Activated CD8-positive, alpha-beta T cell treated with anti-CD3 and anti-CD28 coated beads, Interleukin-2, amount 10 ng/mL, durations not matched to agents 7 days and 5 days (primary cell): Measurements from ENCODE around the gene DRAXIN. TPM values are rescaled to one million over a fixed set of nuclear protein-coding genes. Genes with fewer than 3 reads are reported as not detected.

ENCODE experiments used
- ATAC-seq: fragments of 150-1000 bp; cut with Tn5 transposase; one replicate; pipeline ENCODE4 v1.10.0; 2021; ENCODE audit warnings: moderate library complexity
- CTCF ChIA-PET: fragments of 350-600 bp; sonication (Branson Sonifier 250); formaldehyde crosslinking; loops from one replicate; lab custom pipeline; 2021; ENCODE audit warnings: antibody characterized with exemption; lab: Charles Lee
- POLR2A ChIA-PET: fragments of 350-600 bp; sonication (Branson Sonifier 250); formaldehyde crosslinking; loops from one replicate; lab custom pipeline; 2021; ENCODE audit warnings: antibody characterized with exemption; lab: Charles Lee
- DNase-seq: peaks from one replicate; pipeline ENCODE4 v3.0.0-alpha.2; 2020
- H3K27ac Mint-ChIP-seq: one replicate; pipeline ENCODE4 v1.8.0; 2021; ENCODE audit warnings: mild to moderate bottlenecking, mixed read lengths
- H3K27me3 Mint-ChIP-seq: one replicate; pipeline ENCODE4 v1.8.0; 2021; ENCODE audit warnings: low read depth, mixed read lengths
- H3K36me3 Mint-ChIP-seq: one replicate; pipeline ENCODE4 v1.8.0; 2021; ENCODE audit warnings: low read depth, mixed read lengths
- H3K4me1 Mint-ChIP-seq: one replicate; pipeline ENCODE4 v1.8.0; 2021; ENCODE audit warnings: low read depth, mixed read lengths
- H3K4me3 Mint-ChIP-seq: one replicate; pipeline ENCODE4 v1.8.0; 2021; ENCODE audit warnings: mild to moderate bottlenecking, mixed read lengths
- H3K9me3 Mint-ChIP-seq: one replicate; pipeline ENCODE4 v1.8.0; 2022; ENCODE audit warnings: mixed read lengths; ENCODE audit not compliant: insufficient read depth
- total RNA-seq, 2 experiments: library from RNA; stranded (reverse); gene quantifications; one replicate each; pipeline ENCODE4 v1.2.3, GENCODE V29; 2021

Gene DRAXIN
- total RNA-seq, 2 experiments from 2014 or later, result 7.1 to 7.7 TPM

- no peak overlapping the region for H3K4me3 Mint-ChIP-seq
- H3K27ac Mint-ChIP-seq, result no peak overlapping the region
- ATAC-seq, result no peak
- DNase-seq, result no peak
- H3K27me3 Mint-ChIP-seq, result peaks cover 24% of the 10 kb centered on the region
- H3K9me3 Mint-ChIP-seq, result no peaks in the 10 kb centered on the region
- ChIA-PET POLR2A (no interaction called here), CTCF (no interaction called here)
- peaks cover 19% of the 10 kb centered on the region for H3K4me1 Mint-ChIP-seq
- no peaks in the 10 kb centered on the region for H3K36me3 Mint-ChIP-seq
Measured at GRCh38 chr1:11701981-11702803, 10.7 kb downstream of the DRAXIN start.

GRCh38 chr1:11703357-11704193, 12.1 kb downstream of the DRAXIN start:
- no peak overlapping the region for H3K27ac Mint-ChIP-seq
- no peaks in the 10 kb centered on the region for H3K9me3 Mint-ChIP-seq
- DNase-seq (no peak), ATAC-seq (no peak)
- H3K4me3 Mint-ChIP-seq, result no peak overlapping the region
- peaks cover 2% of the 10 kb centered on the region for H3K36me3 Mint-ChIP-seq
- peaks cover 21% of the 10 kb centered on the region for H3K27me3 Mint-ChIP-seq
- ChIA-PET POLR2A (no interaction called here), CTCF (interaction anchor here (2.1 kb wide), 1 partner anchor 12 kb away, joined by 9 read pairs; no protein-coding TSS in a partner anchor)
- peaks cover 11% of the 10 kb centered on the region for H3K4me1 Mint-ChIP-seq

- CTCF ChIA-PET, result interaction anchor here (2.1 kb wide), 1 partner anchor 11 kb away, joined by 9 read pairs; no protein-coding TSS in a partner anchor
- peaks cover 2% of the 10 kb centered on the region for H3K36me3 Mint-ChIP-seq
- ATAC-seq (no peak), DNase-seq (no peak)
- POLR2A ChIA-PET, result no interaction called here
- peaks cover 16% of the 10 kb centered on the region for H3K4me1 Mint-ChIP-seq
- H3K27ac Mint-ChIP-seq, result no peak overlapping the region
- peaks cover 17% of the 10 kb centered on the region for H3K27me3 Mint-ChIP-seq
- H3K4me3 Mint-ChIP-seq, result no peak overlapping the region
- H3K9me3 Mint-ChIP-seq, result no peaks in the 10 kb centered on the region
Measured at GRCh38 chr1:11704194-11704529, 12.7 kb downstream of the DRAXIN start.

- CTCF ChIA-PET, result interaction anchor here (2.1 kb wide), 1 partner anchor 11 kb away, joined by 9 read pairs; no protein-coding TSS in a partner anchor
Measured at GRCh38 chr1:11704691-11705475, 13.4 kb downstream of the DRAXIN start.

GRCh38 chr1:11705596-11705995, 14.1 kb downstream of the DRAXIN start:
- Mint-ChIP-seq H3K9me3 (no peaks in the 10 kb centered on the region), H3K4me3 (no peak overlapping the region), H3K36me3 (peaks cover 2% of the 10 kb centered on the region), H3K27ac (no peak overlapping the region), H3K27me3 (peaks cover 19% of the 10 kb centered on the region), H3K4me1 (peaks cover 16% of the 10 kb centered on the region)
- ATAC-seq (no peak), DNase-seq (no peak)
- ChIA-PET POLR2A (interaction anchor here (1.0 kb wide), 1 partner anchor 202 kb away, joined by 3 read pairs; no protein-coding TSS in a partner anchor), CTCF (interaction anchor here (2.1 kb wide), 1 partner anchor 10 kb away, joined by 9 read pairs; no protein-coding TSS in a partner anchor)

More at GRCh38 chr1:11704691-11705475, 13.4 kb downstream of the DRAXIN start:
- Mint-ChIP-seq H3K4me3 (no peak overlapping the region), H3K27ac (no peak overlapping the region), H3K4me1 (peaks cover 16% of the 10 kb centered on the region), H3K36me3 (peaks cover 2% of the 10 kb centered on the region), H3K9me3 (no peaks in the 10 kb centered on the region), H3K27me3 (peaks cover 19% of the 10 kb centered on the region)
- DNase-seq (no peak), ATAC-seq (no peak)
- POLR2A ChIA-PET, result interaction anchor here (1.0 kb wide), 1 partner anchor 203 kb away, joined by 3 read pairs; no protein-coding TSS in a partner anchor

GRCh38 chr1:11706292-11706691, 14.8 kb downstream of the DRAXIN start:
- Mint-ChIP-seq H3K36me3 (peaks cover 2% of the 10 kb centered on the region), H3K4me1 (peaks cover 16% of the 10 kb centered on the region), H3K27me3 (peaks cover 17% of the 10 kb centered on the region), H3K27ac (no peak overlapping the region), H3K4me3 (no peak overlapping the region), H3K9me3 (no peaks in the 10 kb centered on the region)
- ATAC-seq (no peak), DNase-seq (no peak)
- ChIA-PET POLR2A (interaction anchor here (1.0 kb wide), 1 partner anchor 201 kb away, joined by 3 read pairs; no protein-coding TSS in a partner anchor), CTCF (no interaction called here)

- POLR2A ChIA-PET, result interaction anchor here (0.9 to 1.3 kb wide), 3 partner anchors 12 to 26 kb away, joined by 3 to 6 read pairs (median 3); no protein-coding TSS in a partner anchor
- Mint-ChIP-seq H3K4me3 (no peak overlapping the region), H3K27me3 (peaks cover 17% of the 10 kb centered on the region), H3K27ac (no peak overlapping the region), H3K4me1 (peaks cover 16% of the 10 kb centered on the region), H3K9me3 (no peaks in the 10 kb centered on the region), H3K36me3 (peaks cover 2% of the 10 kb centered on the region)
- CTCF ChIA-PET, result interaction anchor here (1.2 to 4.4 kb wide), 3 partner anchors 9 to 26 kb away, joined by 3 to 32 read pairs (median 5); partner anchors contain the start of gene MAD2L2
- ATAC-seq (no peak), DNase-seq (no peak)
Measured at GRCh38 chr1:11707621-11708276, 16.2 kb downstream of the DRAXIN start.

GRCh38 chr1:11708554-11709350, 17.2 kb downstream of the DRAXIN start:
- Mint-ChIP-seq H3K27me3 (peaks cover 13% of the 10 kb centered on the region), H3K4me3 (no peak overlapping the region), H3K4me1 (peaks cover 8% of the 10 kb centered on the region), H3K36me3 (peaks cover 2% of the 10 kb centered on the region), H3K9me3 (no peaks in the 10 kb centered on the region), H3K27ac (no peak overlapping the region)
- ATAC-seq (no peak), DNase-seq (no peak)
- ChIA-PET POLR2A (interaction anchor here (1.1 to 1.3 kb wide), 3 partner anchors 11 to 44 kb away, joined by 3 to 4 read pairs (median 3); no protein-coding TSS in a partner anchor), CTCF (interaction anchor here (1.2 to 4.4 kb wide), 4 partner anchors 10 to 44 kb away, joined by 3 to 32 read pairs (median 10); partner anchors contain the start of genes FBXO6 and MAD2L2)

- peaks cover 2% of the 10 kb centered on the region for H3K36me3 Mint-ChIP-seq
- no peak overlapping the region for H3K27ac Mint-ChIP-seq
- no peaks in the 10 kb centered on the region for H3K9me3 Mint-ChIP-seq
- no peak for DNase-seq
- CTCF ChIA-PET, result interaction anchor here (0.7 to 4.4 kb wide), 6 partner anchors 9 to 47 kb away, joined by 3 to 32 read pairs (median 4); partner anchors contain the start of gene FBXO6
- no peak for ATAC-seq
- no peak overlapping the region for H3K4me3 Mint-ChIP-seq
- H3K4me1 Mint-ChIP-seq, result peaks cover 7% of the 10 kb centered on the region
- peaks cover 4% of the 10 kb centered on the region for H3K27me3 Mint-ChIP-seq
- POLR2A ChIA-PET, result no interaction called here
Measured at GRCh38 chr1:11711490-11711889, 20.0 kb downstream of the DRAXIN start.

GRCh38 chr1:11712285-11712684, 20.8 kb downstream of the DRAXIN start:
- POLR2A ChIA-PET, result no interaction called here
- peaks cover 4% of the 10 kb centered on the region for H3K27me3 Mint-ChIP-seq
- H3K9me3 Mint-ChIP-seq, result no peaks in the 10 kb centered on the region
- CTCF ChIA-PET, result no interaction called here
- DNase-seq (no peak), ATAC-seq (no peak)
- no peak overlapping the region for H3K27ac Mint-ChIP-seq
- H3K4me3 Mint-ChIP-seq, result no peak overlapping the region
- peaks cover 2% of the 10 kb centered on the region for H3K36me3 Mint-ChIP-seq
- peaks cover 7% of the 10 kb centered on the region for H3K4me1 Mint-ChIP-seq
